ENCODE measurements around the gene PRPSAP1.
A peak's percentile ranks its signal among the peaks of the same experiment; 100 is the strongest.

The PRPSAP1 gene

DNA sequence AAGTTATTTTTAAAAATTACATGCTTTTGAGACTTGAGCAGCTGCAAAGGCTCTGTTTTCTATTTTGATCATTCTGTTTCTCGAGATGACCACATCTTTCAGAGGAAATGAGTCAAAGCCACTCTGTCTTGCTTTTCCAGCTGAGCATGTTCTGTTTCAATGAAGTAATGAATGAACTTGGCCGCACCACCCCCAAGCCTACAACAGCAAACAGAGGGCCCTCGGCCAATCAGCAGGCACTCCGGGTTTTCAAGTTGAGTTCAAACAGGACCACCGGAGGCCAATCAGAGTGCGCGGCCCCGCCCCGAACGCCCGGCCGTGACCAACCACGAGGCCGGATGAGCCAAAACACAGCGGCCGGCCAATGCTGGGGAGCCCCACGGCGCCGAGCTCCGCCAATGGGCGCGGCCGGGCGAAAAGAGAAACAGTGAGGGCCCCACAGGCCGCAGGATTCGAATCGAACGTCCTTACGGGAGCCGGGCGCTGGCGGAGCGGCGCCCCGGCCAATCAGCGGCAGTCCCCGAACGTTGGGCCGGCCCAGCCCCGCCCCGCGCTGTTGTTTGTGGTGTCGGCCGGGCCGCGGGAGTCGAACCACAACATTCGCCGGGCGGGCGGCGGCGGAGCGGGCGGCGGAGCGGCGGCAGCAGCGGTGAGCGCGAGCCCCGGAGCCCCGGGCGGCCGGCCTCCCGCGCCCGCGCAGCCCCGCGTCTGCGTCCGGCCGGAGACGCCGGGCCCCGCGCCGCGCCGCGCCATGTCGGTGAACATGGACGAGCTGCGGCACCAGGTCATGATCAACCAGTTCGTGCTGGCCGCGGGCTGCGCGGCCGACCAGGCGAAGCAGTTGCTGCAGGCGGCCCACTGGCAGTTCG is 88.7 kb downstream of the PRPSAP1 start, which contains the start of gene UBALD2:
TSS of gene UBALD2 (plus strand) at position 594 of the 869 bp plus-strand sequence. CDS start at position 752, 158 bp downstream.
- DNase-seq, result peak; percentile 97

DNA sequence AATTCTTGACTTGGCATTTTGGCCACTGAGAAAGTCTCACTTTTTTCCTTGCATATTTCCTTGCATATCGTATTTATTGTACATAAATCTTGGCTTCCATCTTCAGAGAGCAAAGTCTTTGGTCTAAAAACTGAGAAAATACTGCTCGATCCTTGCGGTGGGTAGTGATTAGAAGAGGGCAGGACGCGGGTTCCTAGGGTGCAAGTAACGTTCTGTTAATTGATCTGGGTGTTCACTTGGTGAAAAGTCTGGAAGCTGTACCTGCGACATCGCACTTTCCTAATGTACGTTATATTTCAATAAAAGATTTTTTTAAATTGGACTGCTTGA is 89.3 kb downstream of the PRPSAP1 start:
- no peak for DNase-seq

DNA sequence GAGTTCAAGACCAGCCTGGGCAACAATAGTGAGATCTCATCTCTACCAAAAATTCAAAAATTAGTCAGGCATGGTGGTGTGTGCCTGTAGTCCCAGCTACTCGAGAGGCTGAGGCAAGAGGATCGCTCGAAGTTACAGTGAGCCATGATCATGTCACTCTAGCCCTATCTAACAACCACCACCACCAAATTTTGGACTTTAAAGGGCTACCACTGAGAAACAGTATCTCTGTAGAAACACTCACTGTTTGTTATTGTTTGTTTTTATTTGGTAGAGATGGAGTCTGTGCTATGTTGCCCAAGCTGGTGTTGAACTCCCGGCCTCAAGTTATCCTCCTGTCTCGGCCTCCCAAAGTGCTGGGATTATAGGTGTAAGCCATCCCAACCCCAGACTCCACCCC is 89.8 kb downstream of the PRPSAP1 start:
- no peak for DNase-seq

DNA sequence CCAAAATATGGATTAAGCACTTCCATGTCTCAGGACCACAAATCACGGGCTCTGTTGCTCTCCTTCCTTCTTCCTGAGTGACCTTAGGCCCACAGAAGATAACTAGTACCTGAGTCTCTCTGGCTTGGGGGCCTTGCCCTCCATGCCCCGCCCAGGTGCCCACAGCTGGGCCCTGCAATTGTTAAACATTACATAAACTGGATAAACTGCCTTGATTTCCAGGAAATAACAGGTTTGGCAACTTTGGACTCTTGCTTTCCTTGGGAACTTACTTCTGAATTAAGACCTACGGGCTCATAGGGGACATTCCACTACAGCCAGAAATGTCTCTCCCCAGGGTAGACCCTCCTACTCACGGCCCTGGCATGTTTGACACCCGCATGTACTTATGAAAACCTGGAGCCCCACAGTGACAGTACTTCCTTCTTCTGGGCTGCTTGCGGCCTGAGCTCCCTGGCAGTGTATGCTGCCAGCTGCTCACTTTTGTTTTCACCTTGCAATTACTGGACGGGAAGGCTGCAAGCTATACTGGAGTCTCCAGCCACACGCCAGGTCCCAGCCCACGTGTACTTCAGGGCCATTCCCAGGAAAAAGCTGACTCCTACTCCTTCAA is 90.9 kb downstream of the PRPSAP1 start:
- DNase-seq, result peak; percentile 65

DNA sequence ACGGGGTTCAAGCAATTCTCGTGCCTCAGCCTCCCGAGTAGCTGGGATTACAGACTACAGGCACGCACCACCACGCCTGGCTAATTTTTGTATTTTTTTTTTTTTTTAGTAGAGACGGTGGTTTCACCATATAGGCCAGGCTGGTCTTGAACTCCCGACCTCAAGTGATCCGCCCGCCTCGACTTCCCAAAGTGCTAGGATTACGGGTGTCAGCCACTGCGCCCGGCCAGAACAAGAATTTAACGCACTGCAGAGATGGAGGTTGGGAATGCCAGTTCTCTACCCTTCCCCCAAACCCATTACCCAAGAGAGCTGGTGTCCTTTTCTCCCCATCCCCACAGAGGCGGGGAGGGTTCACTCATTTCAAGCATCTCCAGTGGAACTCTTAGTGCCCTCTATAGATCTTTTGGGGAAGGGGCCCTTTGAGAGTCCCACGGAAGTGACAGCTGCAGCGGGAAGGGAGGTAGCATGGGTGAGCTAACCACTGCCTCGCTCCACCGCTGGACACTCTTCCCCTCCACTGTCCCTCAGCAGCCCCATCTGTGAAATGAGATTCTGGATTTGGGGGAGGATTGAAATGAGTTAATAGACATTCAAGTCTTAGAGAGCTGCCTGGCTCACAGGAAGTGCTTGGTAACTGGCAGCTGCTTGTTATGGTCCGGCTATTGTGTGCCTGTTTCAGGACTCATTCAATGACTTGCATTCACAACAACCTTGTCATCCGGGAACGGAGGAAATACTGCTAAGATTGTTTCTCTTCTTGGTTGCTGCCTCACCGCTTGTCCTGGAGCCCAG is 92.1 kb downstream of the PRPSAP1 start:
- no peak for DNase-seq

DNA sequence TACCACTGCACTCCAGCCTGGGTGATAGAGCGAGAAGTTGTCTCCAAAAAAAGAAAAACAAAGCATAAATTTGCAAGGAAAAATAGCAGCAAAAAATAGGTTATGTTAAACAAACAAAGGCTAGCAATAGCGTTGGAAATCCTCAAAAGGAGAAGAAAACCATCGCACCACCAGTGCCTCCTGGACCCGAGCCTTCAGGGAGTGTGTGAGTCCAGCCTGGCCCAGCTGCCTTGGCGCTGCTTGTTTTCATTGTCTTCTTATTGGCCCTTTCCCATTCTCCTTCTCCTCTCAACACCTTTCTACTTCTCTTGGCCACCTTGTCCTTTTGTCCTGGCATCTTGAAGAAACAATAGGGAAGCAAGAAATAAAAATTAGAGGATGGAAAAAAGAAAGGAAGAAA is 93.0 kb downstream of the PRPSAP1 start:
- no peak for DNase-seq

DNA sequence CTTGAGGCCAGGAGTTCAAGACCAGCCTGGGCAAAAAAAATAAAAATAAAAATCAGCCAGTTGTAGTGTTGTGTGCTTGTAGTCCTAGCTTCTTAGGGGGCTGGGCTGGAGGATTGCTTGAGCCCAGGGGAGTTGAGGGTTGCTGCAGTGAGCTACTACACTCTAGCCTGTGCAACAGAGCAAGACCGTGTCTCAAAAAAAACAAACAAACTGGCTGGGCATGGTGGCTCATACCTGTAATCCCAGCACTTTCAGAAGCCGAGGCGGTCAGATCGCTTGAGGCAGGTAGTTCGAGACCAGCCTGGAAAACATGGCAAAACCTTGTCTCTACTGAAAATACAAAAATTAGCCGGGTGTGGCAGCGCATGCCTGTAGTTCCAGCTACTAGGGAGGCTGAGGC is 93.5 kb downstream of the PRPSAP1 start:
- DNase-seq, result no peak

All from NCI-H510A (cell line).